OCI-LY7 (cell line): ENCODE measurements around the gene IGSF22. TPM values are rescaled to one million over a fixed set of nuclear protein-coding genes. Genes with fewer than 3 reads are reported as not detected.

ENCODE experiments used
- BruUV-seq: library from RNA; stranded (reverse); fragments of 400-500 nt; replicated peaks from 2 replicates; lab custom pipeline; 2021; lab: Mats Ljungman, UMichigan
- CTCF ChIA-PET: fragments of 300-600 bp; sonication (Branson Sonifier 250); formaldehyde crosslinking; loops from one replicate; lab custom pipeline; 2022; ENCODE audit warnings: antibody characterized with exemption; ENCODE audit not compliant: unreplicated experiment; lab: Charles Lee
- POLR2A ChIA-PET: fragments of 300-600 bp; sonication (Branson Sonifier 250); formaldehyde crosslinking; loops from one replicate; lab custom pipeline; 2022; ENCODE audit warnings: antibody characterized with exemption; lab: Charles Lee
- DNase-seq: peaks from one replicate; pipeline ENCODE4 v3.0.0-alpha.2; 2015; ENCODE audit warnings: low spot score
- H2AFZ ChIP-seq: fragments of 200-600 bp; sonication (generic), shearing (Covaris generic); 2 replicates; pipeline ENCODE4 v1.6.1; 2014; ENCODE audit warnings: mild to moderate bottlenecking, antibody characterized with exemption, low read length, moderate library complexity
- H3K27ac ChIP-seq: fragments of 200-600 bp; sonication (generic); 2 replicates; pipeline ENCODE4 v1.5.1; 2014; ENCODE audit warnings: mixed run types, low read depth, mild to moderate bottlenecking, moderate library complexity, low read length, inconsistent platforms; ENCODE audit not compliant: poor library complexity, severe bottlenecking
- H3K36me3 ChIP-seq: fragments of 200-600 bp; sonication (generic); 2 replicates; pipeline ENCODE4 v1.6.1; 2014; ENCODE audit warnings: mild to moderate bottlenecking, antibody characterized with exemption, low read length, moderate library complexity, mixed read lengths; ENCODE audit not compliant: insufficient read depth
- H3K4me1 ChIP-seq: fragments of 200-600 bp; sonication (generic); 2 replicates; pipeline ENCODE4 v1.5.1; 2014; ENCODE audit warnings: mild to moderate bottlenecking, low read length; ENCODE audit not compliant: insufficient read depth, poor library complexity, severe bottlenecking
- H3K4me2 ChIP-seq: fragments of 200-600 bp; sonication (generic); 2 replicates; pipeline ENCODE4 v1.6.1; 2014; ENCODE audit warnings: mild to moderate bottlenecking, low read length
- H3K4me3 ChIP-seq: fragments of 200-600 bp; sonication (generic); 2 replicates; pipeline ENCODE4 v1.5.1; 2014; ENCODE audit warnings: mild to moderate bottlenecking, low read depth, low read length; ENCODE audit not compliant: poor library complexity, severe bottlenecking
- H3K79me2 ChIP-seq: fragments of 200-600 bp; sonication (generic); 2 replicates; pipeline ENCODE4 v1.6.1; 2016; ENCODE audit warnings: low read depth, mild to moderate bottlenecking, low read length, moderate library complexity, mixed read lengths; ENCODE audit not compliant: insufficient read depth
- H3K9me2 ChIP-seq: fragments of 200-600 bp; sonication (generic); 2 replicates; pipeline ENCODE4 v1.6.1; 2016; ENCODE audit warnings: mild to moderate bottlenecking, low read length, mixed read lengths; ENCODE audit not compliant: insufficient read depth
- H3K9me3 ChIP-seq: fragments of 200-600 bp; sonication (generic); 2 replicates; pipeline ENCODE4 v1.6.1; 2014; ENCODE audit warnings: mild to moderate bottlenecking, mixed run types, low read length, mixed read lengths
- H4K20me1 ChIP-seq: fragments of 200-600 bp; sonication (generic); 2 replicates; pipeline ENCODE4 v1.6.1; 2014; ENCODE audit warnings: mild to moderate bottlenecking, antibody characterized with exemption, low read length, moderate library complexity, mixed read lengths; ENCODE audit not compliant: insufficient read depth
- EZH2phosphoT487 ChIP-seq: fragments of 200-600 bp; sonication (generic); IDR thresholded peaks from 2 replicates; pipeline ENCODE4 v1.6.1; 2018; ENCODE audit warnings: low read depth, borderline replicate concordance, mild to moderate bottlenecking, mixed run types, antibody characterized with exemption, low read length, moderate library complexity, mixed read lengths
- intact Hi-C: fragments of 100-400 bp; cut with micrococcal nuclease; formaldehyde crosslinking; loops from one replicate; pipeline ENCODE4 v1.10.0; 2022; ENCODE audit not compliant: unreplicated experiment
- total RNA-seq, 2 experiments: library from RNA; depleted of rRNA in 1 of 2; stranded (reverse); fragments of >200 nt in 1 of 2; shearing (Covaris generic) in 1 of 2; gene quantifications; 2 replicates each; pipeline ENCODE4 v1.2.3, GENCODE V29; 2014 to 2022
- TF ChIP-seq, protein P1 (sequence below): fragments of 200-600 bp; sonication (generic); conservative IDR thresholded peaks from 2 replicates; pipeline ENCODE4 v1.5.1; 2014; ENCODE audit warnings: mild to moderate bottlenecking, antibody characterized with exemption, low read length, moderate library complexity, mixed read lengths

The IGSF22 gene
- total RNA-seq, 2 experiments from 2014 or later = not detected

DNA sequence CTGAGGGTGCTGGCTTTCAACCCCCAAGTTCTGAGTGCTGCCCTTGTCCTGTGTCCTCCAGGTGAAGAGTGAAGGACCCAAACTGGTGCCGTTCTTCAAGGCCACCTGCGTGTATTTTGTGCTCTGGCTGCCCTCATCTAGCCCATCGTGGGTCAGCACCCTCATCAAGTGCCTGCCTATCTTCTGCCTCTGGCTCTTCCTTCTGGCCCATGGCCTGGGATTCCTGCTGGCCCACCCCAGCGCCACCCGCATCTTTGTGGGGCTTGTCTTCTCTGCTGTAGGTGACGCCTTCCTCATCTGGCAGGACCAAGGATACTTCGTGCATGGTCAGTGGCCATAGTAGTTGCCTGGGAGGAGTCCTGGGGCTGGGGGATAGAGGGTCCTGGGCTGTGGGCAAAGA, 25.1 kb downstream of the IGSF22 start:
- Histone ChIP-seq H3K9me3 (no peaks in the 10 kb centered on the region), H3K4me1 (peaks cover 15% of the 10 kb centered on the region), H3K79me2 (no peaks in the 10 kb centered on the region), H4K20me1 (no peaks in the 10 kb centered on the region), H3K36me3 (no peaks in the 10 kb centered on the region), H3K27ac (no peak overlapping the region), H2AFZ (no peak overlapping the region), H3K4me2 (no peak overlapping the region), H3K4me3 (no peak overlapping the region), H3K9me2 (no peaks in the 10 kb centered on the region)
- POLR2A ChIA-PET = no interaction called here
- DNase-seq = no peak
- no TSS peak for BruUV-seq
- intact Hi-C loops = no loop called here
- TF ChIP-seq, protein P1, sequence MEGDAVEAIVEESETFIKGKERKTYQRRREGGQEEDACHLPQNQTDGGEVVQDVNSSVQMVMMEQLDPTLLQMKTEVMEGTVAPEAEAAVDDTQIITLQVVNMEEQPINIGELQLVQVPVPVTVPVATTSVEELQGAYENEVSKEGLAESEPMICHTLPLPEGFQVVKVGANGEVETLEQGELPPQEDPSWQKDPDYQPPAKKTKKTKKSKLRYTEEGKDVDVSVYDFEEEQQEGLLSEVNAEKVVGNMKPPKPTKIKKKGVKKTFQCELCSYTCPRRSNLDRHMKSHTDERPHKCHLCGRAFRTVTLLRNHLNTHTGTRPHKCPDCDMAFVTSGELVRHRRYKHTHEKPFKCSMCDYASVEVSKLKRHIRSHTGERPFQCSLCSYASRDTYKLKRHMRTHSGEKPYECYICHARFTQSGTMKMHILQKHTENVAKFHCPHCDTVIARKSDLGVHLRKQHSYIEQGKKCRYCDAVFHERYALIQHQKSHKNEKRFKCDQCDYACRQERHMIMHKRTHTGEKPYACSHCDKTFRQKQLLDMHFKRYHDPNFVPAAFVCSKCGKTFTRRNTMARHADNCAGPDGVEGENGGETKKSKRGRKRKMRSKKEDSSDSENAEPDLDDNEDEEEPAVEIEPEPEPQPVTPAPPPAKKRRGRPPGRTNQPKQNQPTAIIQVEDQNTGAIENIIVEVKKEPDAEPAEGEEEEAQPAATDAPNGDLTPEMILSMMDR = no peak
- no peak for TF ChIP-seq EZH2phosphoT487
- CTCF ChIA-PET = no interaction called here

DNA sequence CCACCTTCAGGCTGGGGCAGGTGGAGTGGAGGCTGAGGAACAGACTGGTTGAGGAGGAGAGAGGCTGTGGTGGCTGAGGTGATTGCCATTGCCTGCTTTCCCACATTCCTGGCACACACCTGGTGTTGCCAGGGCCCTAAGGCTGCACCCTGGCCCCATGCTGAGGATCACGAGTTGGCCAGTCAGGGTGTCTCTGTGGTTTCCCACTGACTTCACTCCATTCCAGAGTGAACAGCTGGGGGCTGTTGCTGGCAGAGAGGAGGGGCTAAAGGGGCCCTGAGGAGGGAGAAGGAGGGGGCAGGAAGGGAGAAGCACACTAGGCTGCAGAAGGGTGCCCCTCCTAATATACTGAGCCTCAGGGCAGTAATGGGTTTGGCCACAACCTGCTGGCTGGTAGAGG, 25.6 kb downstream of the IGSF22 start:
- H3K79me2 ChIP-seq = no peaks in the 10 kb centered on the region
- no peaks in the 10 kb centered on the region for H4K20me1 ChIP-seq
- no peak overlapping the region for H3K4me3 ChIP-seq
- H3K27ac ChIP-seq = no peak overlapping the region
- BruUV-seq = no TSS peak
- ChIA-PET POLR2A (no interaction called here), CTCF (no interaction called here)
- no peak for DNase-seq
- intact Hi-C loops = no loop called here
- H3K4me1 ChIP-seq = peaks cover 15% of the 10 kb centered on the region
- H3K9me3 ChIP-seq = no peaks in the 10 kb centered on the region
- H3K9me2 ChIP-seq = no peaks in the 10 kb centered on the region
- H3K4me2 ChIP-seq = no peak overlapping the region
- no peak overlapping the region for H2AFZ ChIP-seq
- TF ChIP-seq, protein P1 = no peak
- TF ChIP-seq EZH2phosphoT487 = no peak
- no peaks in the 10 kb centered on the region for H3K36me3 ChIP-seq

DNA sequence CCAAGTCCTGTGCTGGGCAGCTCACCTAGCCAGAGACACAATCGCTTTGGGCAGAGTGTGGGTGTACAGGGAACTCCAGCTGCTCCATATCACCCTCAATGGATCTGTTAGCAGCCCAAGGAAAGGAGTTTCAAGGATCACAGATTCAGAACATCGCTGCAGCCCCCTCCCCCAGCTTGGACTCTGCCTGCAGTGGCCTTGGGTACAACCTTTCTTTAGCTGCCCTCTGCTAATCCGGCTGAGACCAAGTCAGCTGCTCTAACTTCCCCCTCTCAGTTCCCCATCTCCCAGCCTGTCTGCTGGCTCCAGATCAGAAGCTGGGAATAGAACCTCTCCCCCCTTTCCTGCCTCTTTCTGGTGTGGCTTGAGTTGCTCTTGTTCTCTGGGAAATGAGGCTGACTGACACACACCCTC, 26.1 kb downstream of the IGSF22 start:
- H3K4me3 ChIP-seq = no peak overlapping the region
- CTCF ChIA-PET = interaction anchor here (1.3 kb wide), 1 partner anchor 32 kb away, joined by 3 read pairs; no protein-coding TSS in a partner anchor
- H3K79me2 ChIP-seq = no peaks in the 10 kb centered on the region
- no peak overlapping the region for H2AFZ ChIP-seq
- no peaks in the 10 kb centered on the region for H3K9me2 ChIP-seq
- H3K9me3 ChIP-seq = no peaks in the 10 kb centered on the region
- no peaks in the 10 kb centered on the region for H3K36me3 ChIP-seq
- no TSS peak for BruUV-seq
- intact Hi-C loops = no loop called here
- no peaks in the 10 kb centered on the region for H4K20me1 ChIP-seq
- POLR2A ChIA-PET = interaction anchor here (0.5 kb wide), 1 partner anchor 178 kb away, joined by 3 read pairs; no protein-coding TSS in a partner anchor
- peaks cover 15% of the 10 kb centered on the region for H3K4me1 ChIP-seq
- DNase-seq = no peak
- H3K4me2 ChIP-seq = no peak overlapping the region
- no peak overlapping the region for H3K27ac ChIP-seq
- TF ChIP-seq, protein P1 = no peak
